ENCODE results near the gene COL18A1. TPM values are rescaled to one million over a fixed set of nuclear protein-coding genes. Genes with fewer than 3 reads are reported as not detected.

COL18A1 gene
- total and polyA plus RNA-seq, 2 of the 8 experiments (the other 6 are each of a cell fraction or from before 2014, with no cell fraction given): 145 to 201 TPM

- Histone ChIP-seq H3K79me2 (ENCODE audit: control insufficient read depth in 1 of 2, insufficient read depth in 2 of 2, low read length in 2 of 2) (peaks cover 15 to 87% of the 10 kb centered on the region in 2 experiments), H2BK20ac (ENCODE audit: low read length) (no peak overlapping the region), H3K23ac (ENCODE audit: insufficient read length) (no peak overlapping the region), H2BK12ac (ENCODE audit: low read depth, low read length) (no peak overlapping the region), H3K27ac (ENCODE audit: low read depth, low read length) (no peak overlapping the region), H3K23me2 (ENCODE audit: low read depth, low read length) (peaks cover 4% of the 10 kb centered on the region; the same call in 1 of the 2 replicates), H3K4me1 (replicated peaks in 1 of 4; ENCODE audit: control insufficient read depth in 3 of 4, insufficient read depth in 4 of 4, low read length in 3 of 4) (no peaks in the 10 kb centered on the region; a peak in 1 of 7 replicates), H2BK120ac (replicated peaks; ENCODE audit: low read depth, low read length) (no peak overlapping the region), H4K8ac (ENCODE audit: extremely low read depth, insufficient read depth, low read length) (no peak overlapping the region; the same call in 1 of the 2 replicates), H3K56ac (replicated peaks; ENCODE audit: insufficient read length, low read depth, low read length) (no peak overlapping the region), H3K27me3 (replicated peaks in 1 of 4; ENCODE audit: control insufficient read depth in 3 of 4, extremely low read depth in 1 of 4, insufficient read depth in 3 of 4, low read length in 3 of 4) (no peaks in the 10 kb centered on the region), H3K4me2 (ENCODE audit: insufficient read depth in 1 of 2, low read depth in 2 of 2, low read length in 2 of 2) (no peak overlapping the region), H3K9ac (replicated peaks in 1 of 4; ENCODE audit: extremely low read depth in 1 of 4, low read depth in 3 of 4, low read length in 3 of 4) (no peak overlapping the region), H2BK15ac (ENCODE audit: low read length) (no peak overlapping the region), H3K9me3 (ENCODE audit: insufficient read depth in 2 of 2, low read depth in 1 of 2, low read length in 1 of 2) (peaks cover 0 to 10% of the 10 kb centered on the region in 2 experiments; a peak in 2 of 4 replicates), H3K14ac (ENCODE audit: insufficient read length) (no peak overlapping the region), H4K5ac (ENCODE audit: insufficient read length, low read depth, low read length) (no peak overlapping the region), H2AFZ (ENCODE audit: low read length) (no peak overlapping the region), H2BK5ac (ENCODE audit: low read depth, low read length) (no peak overlapping the region; the same call in 1 of the 2 replicates), H2AK5ac (ENCODE audit: low read depth, low read length) (no peak overlapping the region), H3K79me1 (ENCODE audit: low read depth, low read length) (peaks cover 33% of the 10 kb centered on the region), H4K91ac (replicated peaks; ENCODE audit: insufficient read length, low read length) (no peak overlapping the region), H3K36me3 (ENCODE audit: control insufficient read depth in 2 of 4, insufficient read depth in 4 of 4, low read length in 3 of 4) (peaks cover 0 to 8% (median 3%) of the 10 kb centered on the region in 4 experiments; a peak in 6 of 8 replicates), H3K18ac (ENCODE audit: extremely low read depth, low read length) (no peak overlapping the region), H3K4ac (replicated peaks; ENCODE audit: insufficient read length, low read depth, low read length) (no peak overlapping the region), H4K20me1 (replicated peaks in 1 of 2; ENCODE audit: control insufficient read depth in 1 of 2, insufficient read depth in 2 of 2, low read length in 2 of 2) (peaks cover 19 to 50% of the 10 kb centered on the region in 2 experiments), H3K4me3 (ENCODE audit: extremely low read depth in 1 of 4, insufficient read depth in 2 of 4, low read depth in 3 of 4, low read length in 4 of 4) (no peak overlapping the region)
- DNase-seq (ENCODE audit: low read depth in 1 of 2, low spot score in 2 of 2) (no peak), FAIRE-seq (no peak)
- POLR2A ChIA-PET (ENCODE audit: partially characterized antibody): no interaction called here
- WGBS, 2 experiments (ENCODE audit: extremely low coverage in 1 of 2, insufficient coverage in 1 of 2, insufficient read length in 1 of 2, insufficient replicate concordance in 2 of 2, low coverage in 1 of 2, low lambda C conversion rate in 2 of 2, missing lambda C conversion rate in 1 of 2): 96% methylated on average over 22 of the region's 22 CpGs; no CpG with 5 or more reads in 1 of the 2 experiments
- no peak for TF ChIP-seq RBBP5 (IDR thresholded peaks at IDR 0.05; ENCODE audit: borderline replicate concordance, low read depth, low read length)
- no peak for TF ChIP-seq E2F6 (IDR thresholded peaks at IDR 0.05)
- TF ChIP-seq RNF2 (IDR thresholded peaks at IDR 0.05; ENCODE audit: borderline replicate concordance, low read depth, low read length, missing control alignments, poor library complexity, severe bottlenecking): no peak
- no peak for TF ChIP-seq KDM5A (IDR thresholded peaks at IDR 0.05; ENCODE audit: low read length)
- CTCF ChIA-PET (ENCODE audit: partially characterized antibody): interaction anchor here (1.0 to 3.7 kb wide), 8 partner anchors 10 to 157 kb away, joined by 3 to 17 read pairs (median 4); no protein-coding TSS in a partner anchor
These were observed 44.9 kb downstream of the COL18A1 start for GRCh38 chr21:45449658-45450422.

All from H1 (cell line).